Hematopoietic multipotent progenitor cell (in vitro differentiated cells): ENCODE measurements around the gene MDM1. TPM values are rescaled to one million over a fixed set of nuclear protein-coding genes. Genes with fewer than 3 reads are reported as not detected.

ENCODE experiments used
- DNase-seq, 3 donors: peaks; one replicate each; pipeline ENCODE4 v3.0.0-alpha.2; 2011 to 2015; ENCODE audit warnings: low read depth in 2 of 3, low spot score in 2 of 3
- total RNA-seq: library from RNA; depleted of rRNA; stranded (reverse); fragments of >200 nt; gene quantifications from one replicate; pipeline ENCODE4 v1.2.3, GENCODE V29; 2012

Gene MDM1
- total RNA-seq, 1 donor: 10.0 TPM

GRCh38 chr12:68358532-68359485 is 26.6 kb upstream of the MDM1 start:
- peak; percentile 37 to 89 (median 73) for DNase-seq

- DNase-seq: no peak
Measured at GRCh38 chr12:68356986-68357385, 24.8 kb upstream of the MDM1 start.

- DNase-seq: peak in 1 of 3 donors; percentile 29
Measured at GRCh38 chr12:68356060-68356695, 24.0 kb upstream of the MDM1 start.

DNA sequence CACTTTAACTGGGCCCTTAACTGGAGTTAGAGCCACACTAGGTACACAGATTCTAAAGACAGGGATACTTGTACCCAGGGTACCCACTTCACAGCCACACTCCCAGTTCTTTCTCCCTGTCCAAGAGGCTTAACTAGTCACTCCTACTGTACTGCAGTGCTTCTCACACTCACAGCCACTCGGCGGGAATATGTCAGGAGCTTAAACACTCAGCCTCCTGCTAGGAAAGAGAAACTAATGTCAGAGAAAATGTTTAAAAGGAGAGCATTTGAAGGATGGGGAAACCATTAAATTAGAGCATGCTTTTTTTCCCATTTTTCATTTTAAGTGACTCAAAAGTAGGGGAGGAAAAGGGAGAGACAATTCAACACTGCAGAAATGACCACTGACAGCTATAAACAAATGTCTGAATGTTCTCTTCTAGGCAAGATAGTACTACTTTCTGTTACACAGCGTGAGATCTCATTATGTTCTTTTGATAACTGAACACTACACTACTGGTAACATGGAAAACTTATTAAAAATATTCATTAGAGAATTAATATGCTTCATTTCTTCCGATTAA is 22.9 kb upstream of the MDM1 start:
- DNase-seq: no peak

DNA sequence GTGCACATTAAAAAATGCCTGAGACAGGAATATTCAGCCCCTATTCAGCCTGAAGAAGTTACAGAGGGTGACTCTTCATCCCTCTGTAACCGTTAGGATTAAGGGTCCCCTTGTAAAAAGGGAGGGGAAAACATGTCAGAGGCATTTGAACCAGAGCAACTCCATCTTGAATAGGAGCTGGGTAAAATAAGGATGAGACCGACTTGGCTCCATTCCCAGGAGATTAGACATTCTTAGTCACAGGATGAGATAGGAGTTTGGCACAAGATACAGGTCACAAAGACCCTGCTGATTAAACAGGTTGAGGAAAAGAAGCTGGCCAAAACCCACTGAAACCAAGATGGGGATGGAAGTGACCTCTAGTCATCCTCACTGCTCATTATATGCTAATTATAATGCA is 19.9 kb upstream of the MDM1 start:
- no peak for DNase-seq

DNA sequence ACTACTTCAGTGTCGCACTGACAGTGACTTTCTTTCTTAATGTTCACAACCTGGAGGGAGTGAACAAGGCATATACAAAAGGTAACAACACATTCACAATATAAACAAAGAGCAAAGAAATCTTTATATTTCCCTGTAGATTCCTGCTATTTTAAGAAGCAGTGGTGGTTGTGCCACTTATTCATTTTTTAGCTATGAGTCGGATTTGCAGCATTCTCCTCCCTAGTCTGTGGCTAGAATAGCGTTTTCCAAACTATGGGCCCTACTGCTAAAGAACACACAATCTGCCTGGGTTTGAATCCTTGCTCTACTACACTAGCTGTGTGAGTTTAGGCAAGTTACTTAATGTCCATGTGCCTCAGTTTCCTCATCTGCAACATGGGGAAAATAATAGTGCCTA is 18.6 kb upstream of the MDM1 start:
- no peak for DNase-seq

DNA sequence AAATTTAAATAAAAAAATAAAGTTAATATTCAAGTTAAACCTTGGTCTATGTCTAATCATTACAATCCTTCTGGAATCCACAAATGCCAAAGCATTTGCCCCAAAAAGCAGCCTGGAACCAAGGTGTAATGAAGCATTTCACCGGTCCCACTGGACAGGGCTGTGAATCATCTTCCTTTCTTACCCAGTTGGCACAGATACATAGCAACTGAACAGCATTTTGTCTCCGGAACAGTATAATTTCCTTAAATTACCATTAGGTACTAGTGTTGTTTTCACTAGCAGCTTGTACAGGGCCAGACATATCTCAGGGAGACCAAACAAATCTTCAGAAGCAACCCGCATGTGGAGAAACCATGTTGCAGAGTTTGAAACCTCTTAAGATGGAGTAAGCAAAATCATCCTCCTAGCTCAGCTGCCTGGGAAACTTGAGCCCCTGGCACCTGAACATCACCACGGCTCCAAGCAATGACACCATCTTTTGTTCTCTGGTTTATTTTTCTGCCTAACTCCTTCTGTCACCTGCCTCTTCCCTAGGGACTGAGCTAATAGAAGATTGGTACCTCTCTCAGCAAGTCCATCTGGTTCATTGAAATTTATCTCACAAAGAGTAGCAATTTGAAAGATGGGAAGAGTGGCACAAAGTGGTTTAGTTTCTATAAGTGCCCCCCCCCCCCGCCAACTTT is 17.9 kb upstream of the MDM1 start:
- no peak for DNase-seq

GRCh38 chr12:68349220-68349621 is 17.1 kb upstream of the MDM1 start:
- DNase-seq: no peak

DNA sequence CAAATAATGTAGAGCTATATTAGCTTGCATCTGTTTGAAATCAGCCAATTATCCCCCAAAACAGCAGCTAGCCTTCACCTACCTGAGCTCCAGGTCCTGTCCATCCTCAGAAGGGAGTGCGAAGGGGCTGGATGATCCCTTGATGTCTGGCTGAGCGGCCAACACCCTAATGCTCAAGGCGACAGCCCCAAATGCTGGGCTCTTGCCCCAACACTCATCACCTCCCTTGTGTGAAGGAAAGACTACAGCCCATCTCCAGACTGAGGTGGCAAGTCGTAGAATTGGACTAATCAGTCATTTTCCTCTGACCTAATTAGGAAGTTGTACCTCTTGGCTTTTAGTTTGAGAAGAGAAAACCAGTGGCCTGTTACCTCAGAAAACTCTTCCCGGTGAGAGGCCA is 16.3 kb upstream of the MDM1 start:
- no peak for DNase-seq

GRCh38 chr12:68345763-68346162 is 13.6 kb upstream of the MDM1 start:
- DNase-seq: no peak

DNA sequence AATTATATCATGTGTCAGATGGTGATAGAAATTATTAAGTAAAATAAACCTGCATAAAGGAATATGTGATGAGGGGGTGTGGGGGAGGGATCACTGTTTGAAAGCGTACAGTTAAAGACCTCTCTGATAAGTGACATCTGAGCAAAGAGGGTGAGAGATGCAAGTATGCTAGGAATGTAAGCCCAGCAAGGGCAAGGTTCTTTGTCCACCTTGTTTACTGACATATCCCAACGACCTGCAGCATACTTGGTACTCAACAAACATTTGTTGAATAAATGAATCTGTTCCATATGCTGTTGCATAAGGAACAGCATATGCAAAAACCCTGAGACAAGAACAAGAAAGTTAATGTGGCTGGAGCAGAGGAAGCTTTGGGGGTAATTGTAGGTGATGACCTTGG is 12.0 kb upstream of the MDM1 start:
- no peak for DNase-seq

DNA sequence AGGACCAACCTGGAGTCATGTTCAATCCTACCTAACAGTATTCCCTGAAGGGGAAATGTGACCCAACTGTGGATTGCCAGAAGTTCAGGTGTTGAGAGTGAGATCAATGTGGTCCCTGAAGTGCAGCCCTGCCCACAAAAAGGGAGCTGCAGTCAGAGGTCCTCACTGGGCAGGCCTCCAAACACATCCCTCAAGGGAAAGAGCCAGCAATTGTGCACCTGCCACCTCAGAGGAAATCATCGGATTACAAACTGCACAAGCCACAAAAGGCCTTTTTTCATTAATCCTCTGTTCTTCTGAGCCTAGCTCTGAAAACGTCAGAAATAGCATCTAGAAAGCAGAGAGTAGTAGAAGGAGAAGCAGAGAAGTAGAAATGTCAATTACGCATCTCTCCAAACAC is 10.8 kb upstream of the MDM1 start:
- no peak for DNase-seq

DNA sequence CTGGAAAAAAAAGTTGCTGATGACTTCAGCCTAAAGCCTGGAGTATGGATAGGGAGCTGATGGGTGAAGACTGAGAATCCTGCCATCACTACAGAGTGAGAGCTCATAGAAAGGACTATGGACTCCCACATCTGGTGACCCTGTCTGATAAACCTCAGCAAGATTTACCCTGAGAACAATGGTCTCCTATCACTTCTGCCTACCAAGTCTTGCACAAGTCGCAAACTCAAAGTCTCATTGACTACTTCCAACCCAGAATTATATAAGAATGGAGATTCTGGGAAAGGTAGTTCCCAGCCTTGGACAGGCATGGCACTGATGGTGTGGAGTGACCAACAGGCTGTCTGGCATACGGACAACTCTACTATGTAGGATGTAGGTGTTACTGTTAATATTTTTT is 9.7 kb upstream of the MDM1 start:
- DNase-seq: no peak

DNA sequence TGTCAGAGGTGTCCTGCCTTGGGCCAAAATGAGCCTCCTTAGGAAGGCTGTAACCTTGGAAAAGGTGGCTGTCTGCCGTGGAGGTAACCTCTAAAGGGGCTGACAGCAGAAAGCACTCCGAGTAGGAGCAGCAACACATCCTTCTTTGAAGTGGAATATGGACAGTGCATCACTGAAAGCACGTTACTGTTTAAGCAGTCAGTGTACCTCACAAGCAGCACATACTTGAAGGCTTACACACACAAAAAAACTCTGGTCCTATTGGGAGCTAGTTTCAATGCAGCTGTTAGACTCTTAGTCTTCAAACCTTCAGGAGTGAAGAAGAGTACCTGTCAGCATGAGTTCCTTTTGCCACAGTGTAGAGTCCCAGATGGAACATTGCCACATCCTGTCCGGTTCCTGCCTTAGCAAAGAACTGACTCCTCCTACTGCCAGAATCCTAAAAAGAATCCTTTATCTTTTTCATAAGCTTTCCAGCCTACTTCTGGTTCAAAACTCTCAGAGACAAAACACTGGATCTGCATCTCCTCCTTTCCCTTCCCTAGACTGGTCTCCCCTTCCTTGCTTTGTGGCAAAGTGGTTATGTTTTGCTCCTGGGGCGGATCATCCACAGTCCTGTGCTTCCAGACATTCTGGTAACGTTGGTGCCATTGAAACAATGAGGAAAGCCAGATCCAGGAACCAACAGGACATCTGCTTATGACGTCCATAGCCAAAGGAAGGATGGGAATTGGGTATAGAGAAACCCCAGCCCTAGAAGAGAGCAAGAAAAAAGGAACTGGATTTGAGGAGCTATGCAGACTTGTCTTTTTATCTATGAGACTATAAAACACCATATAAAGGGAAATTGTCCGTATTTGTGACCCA is 8.5 kb upstream of the MDM1 start:
- no peak for DNase-seq

GRCh38 chr12:68336889-68337303 is 4.7 kb upstream of the MDM1 start:
- no peak for DNase-seq

DNA sequence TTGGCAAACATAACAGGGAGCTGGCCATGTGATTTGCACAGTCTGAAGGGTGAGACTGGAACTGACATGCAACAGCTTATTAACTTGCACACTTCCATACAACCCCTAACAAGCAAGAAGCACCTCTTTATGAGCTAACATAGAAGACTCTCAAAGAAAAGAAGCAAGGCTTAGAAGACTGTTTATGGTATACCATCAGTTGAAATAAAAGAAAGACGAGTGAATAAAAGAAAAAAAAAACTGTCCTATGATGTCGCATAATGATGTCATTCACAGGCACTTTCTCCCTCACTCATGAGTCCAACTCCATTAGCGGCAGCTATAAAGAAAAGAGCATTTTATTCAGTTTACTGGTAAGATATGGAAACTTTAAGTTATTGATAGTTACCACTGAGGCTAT is 3.3 kb upstream of the MDM1 start:
- DNase-seq: no peak

- peak in 2 of 3 donors; percentile 76 to 81 for DNase-seq
Measured at GRCh38 chr12:68334132-68334531, 2.0 kb upstream of the MDM1 start.

DNA sequence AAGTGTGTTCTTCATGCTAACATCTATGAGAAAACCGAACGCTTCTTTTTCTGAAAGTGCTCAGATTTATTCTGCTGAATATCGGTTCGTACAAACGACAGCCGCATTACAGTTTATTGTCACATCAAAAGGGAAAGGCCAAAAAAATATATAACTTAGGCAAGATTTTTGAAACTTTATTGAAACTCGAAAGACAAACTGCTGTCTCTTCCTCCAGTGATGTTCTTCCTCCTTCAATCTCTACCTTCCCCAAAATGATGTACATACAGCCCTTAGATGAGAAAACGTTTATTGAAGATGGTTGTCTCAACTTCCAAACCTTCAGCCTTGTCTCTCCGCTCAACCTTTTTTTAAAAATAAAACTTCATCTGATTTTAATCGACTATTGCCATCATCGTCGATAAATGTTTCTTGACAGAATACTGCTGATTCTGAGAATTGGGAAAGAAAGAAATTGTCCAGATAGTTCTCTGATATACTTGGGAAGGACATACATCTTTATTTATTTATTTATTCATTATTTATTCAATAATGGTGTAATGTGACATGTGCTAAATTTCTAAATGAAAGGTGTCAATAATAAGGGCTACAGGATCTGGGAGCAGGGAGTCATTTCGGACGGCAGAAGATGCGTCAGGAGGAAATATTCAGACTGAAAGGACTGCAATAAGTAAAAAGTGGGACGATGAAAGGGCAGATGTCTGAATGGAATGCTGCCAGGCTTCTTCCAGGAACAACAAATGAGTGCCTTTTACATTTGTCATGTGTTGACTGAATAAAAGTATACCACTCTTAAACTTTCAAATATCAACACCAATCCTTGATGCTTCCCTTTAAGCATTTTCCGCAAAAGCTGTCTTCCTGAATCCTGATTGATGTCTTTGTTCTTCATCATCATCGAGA is 817 bp upstream of the MDM1 start:
- DNase-seq: no peak

DNA sequence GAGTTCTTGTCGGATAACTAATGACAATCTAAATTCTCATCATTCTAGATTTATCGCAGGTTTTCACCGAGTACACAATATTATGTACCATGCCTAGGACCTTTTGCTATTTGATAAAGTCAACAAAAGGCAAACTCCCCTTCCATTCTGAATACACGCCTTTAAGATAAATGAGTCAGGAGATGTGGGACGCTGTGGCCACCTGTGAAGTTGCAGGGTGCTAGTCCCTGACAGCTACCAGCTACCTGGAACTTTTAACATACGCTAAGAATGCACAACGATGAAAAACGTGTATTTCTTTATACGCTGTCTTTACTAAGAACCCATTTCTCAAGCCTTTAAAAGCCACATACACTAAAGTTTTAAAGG is 678 bp downstream of the MDM1 start:
- peak in 1 of 3 donors; percentile 3 for DNase-seq
